Measurements from ENCODE around the gene HECW1.
"Not testable (repeated sequence)": the region's sequence is repeated elsewhere in the genome, so short reads cannot be mapped to it uniquely, and the experiment has no call there.

Gene HECW1

GRCh38 chr7:43484678-43485395, 372.4 kb downstream of the HECW1 start:
- no peak overlapping the region for H3K4me3 Mint-ChIP-seq
- H3K27ac Mint-ChIP-seq, result no peak overlapping the region
- H3K4me1 Mint-ChIP-seq, result peaks cover 44% of the 10 kb centered on the region
- H3K27me3 Mint-ChIP-seq (ENCODE audit: low read depth, poor library complexity), result no peaks in the 10 kb centered on the region
- H3K36me3 Mint-ChIP-seq (ENCODE audit: low read depth), result no peaks in the 10 kb centered on the region
- H3K9me3 Mint-ChIP-seq, result peaks cover 4% of the 10 kb centered on the region
- no peak for DNase-seq
- TF ChIP-seq, protein P1, sequence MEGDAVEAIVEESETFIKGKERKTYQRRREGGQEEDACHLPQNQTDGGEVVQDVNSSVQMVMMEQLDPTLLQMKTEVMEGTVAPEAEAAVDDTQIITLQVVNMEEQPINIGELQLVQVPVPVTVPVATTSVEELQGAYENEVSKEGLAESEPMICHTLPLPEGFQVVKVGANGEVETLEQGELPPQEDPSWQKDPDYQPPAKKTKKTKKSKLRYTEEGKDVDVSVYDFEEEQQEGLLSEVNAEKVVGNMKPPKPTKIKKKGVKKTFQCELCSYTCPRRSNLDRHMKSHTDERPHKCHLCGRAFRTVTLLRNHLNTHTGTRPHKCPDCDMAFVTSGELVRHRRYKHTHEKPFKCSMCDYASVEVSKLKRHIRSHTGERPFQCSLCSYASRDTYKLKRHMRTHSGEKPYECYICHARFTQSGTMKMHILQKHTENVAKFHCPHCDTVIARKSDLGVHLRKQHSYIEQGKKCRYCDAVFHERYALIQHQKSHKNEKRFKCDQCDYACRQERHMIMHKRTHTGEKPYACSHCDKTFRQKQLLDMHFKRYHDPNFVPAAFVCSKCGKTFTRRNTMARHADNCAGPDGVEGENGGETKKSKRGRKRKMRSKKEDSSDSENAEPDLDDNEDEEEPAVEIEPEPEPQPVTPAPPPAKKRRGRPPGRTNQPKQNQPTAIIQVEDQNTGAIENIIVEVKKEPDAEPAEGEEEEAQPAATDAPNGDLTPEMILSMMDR (IDR thresholded peaks at IDR 0.05), result no peak

GRCh38 chr7:43485580-43485979, 373.1 kb downstream of the HECW1 start:
- TF ChIP-seq, protein P1 (IDR thresholded peaks at IDR 0.05), result no peak
- no peak for DNase-seq
- no peaks in the 10 kb centered on the region for H3K27me3 Mint-ChIP-seq (ENCODE audit: low read depth, poor library complexity)
- no peak overlapping the region for H3K4me3 Mint-ChIP-seq
- no peaks in the 10 kb centered on the region for H3K9me3 Mint-ChIP-seq
- H3K36me3 Mint-ChIP-seq (ENCODE audit: low read depth), result no peaks in the 10 kb centered on the region
- no peak overlapping the region for H3K27ac Mint-ChIP-seq
- H3K4me1 Mint-ChIP-seq, result peaks cover 49% of the 10 kb centered on the region

- H3K36me3 Mint-ChIP-seq (ENCODE audit: low read depth); H3K4me3 Mint-ChIP-seq; H3K27ac Mint-ChIP-seq; H3K9me3 Mint-ChIP-seq; DNase-seq; H3K27me3 Mint-ChIP-seq (ENCODE audit: low read depth, poor library complexity): not testable (repeated sequence)
- H3K4me1 Mint-ChIP-seq, result peaks cover 49% of the 10 kb centered on the region
Measured at GRCh38 chr7:43486008-43486407, 373.6 kb downstream of the HECW1 start.

DNA sequence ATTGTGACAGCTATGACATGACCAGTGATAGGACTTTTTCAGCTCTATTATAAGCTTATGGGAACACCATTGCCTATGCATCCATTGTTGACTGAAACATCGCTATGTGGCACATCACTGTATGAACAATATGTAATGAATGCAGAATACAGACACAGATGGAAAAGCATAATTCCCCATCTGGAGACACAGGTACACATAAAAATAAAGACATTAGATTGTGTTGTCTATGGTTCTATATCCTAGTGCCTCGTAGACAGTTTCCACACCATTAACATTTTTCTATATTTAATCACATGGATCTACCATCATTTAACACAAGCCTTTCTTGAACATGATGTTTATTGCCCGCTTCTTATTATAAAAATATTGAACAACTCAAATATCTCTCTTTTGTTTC, 374.2 kb downstream of the HECW1 start:
- peaks cover 49% of the 10 kb centered on the region for H3K4me1 Mint-ChIP-seq
- no peak for DNase-seq
- no peak overlapping the region for H3K4me3 Mint-ChIP-seq
- TF ChIP-seq, protein P1 (IDR thresholded peaks at IDR 0.05), result no peak
- no peaks in the 10 kb centered on the region for H3K36me3 Mint-ChIP-seq (ENCODE audit: low read depth)
- no peaks in the 10 kb centered on the region for H3K27me3 Mint-ChIP-seq (ENCODE audit: low read depth, poor library complexity)
- no peaks in the 10 kb centered on the region for H3K9me3 Mint-ChIP-seq
- no peak overlapping the region for H3K27ac Mint-ChIP-seq

- H3K27ac Mint-ChIP-seq, result peak overlapping the region; percentile 54
- DNase-seq, result no peak
- no peaks in the 10 kb centered on the region for H3K9me3 Mint-ChIP-seq
- TF ChIP-seq, protein P1 (IDR thresholded peaks at IDR 0.05), result no peak
- H3K4me3 Mint-ChIP-seq, result no peak overlapping the region
- H3K4me1 Mint-ChIP-seq, result peaks cover 40% of the 10 kb centered on the region
- no peaks in the 10 kb centered on the region for H3K36me3 Mint-ChIP-seq (ENCODE audit: low read depth)
- no peaks in the 10 kb centered on the region for H3K27me3 Mint-ChIP-seq (ENCODE audit: low read depth, poor library complexity)
Measured at GRCh38 chr7:43487731-43488073, 375.3 kb downstream of the HECW1 start.

DNA sequence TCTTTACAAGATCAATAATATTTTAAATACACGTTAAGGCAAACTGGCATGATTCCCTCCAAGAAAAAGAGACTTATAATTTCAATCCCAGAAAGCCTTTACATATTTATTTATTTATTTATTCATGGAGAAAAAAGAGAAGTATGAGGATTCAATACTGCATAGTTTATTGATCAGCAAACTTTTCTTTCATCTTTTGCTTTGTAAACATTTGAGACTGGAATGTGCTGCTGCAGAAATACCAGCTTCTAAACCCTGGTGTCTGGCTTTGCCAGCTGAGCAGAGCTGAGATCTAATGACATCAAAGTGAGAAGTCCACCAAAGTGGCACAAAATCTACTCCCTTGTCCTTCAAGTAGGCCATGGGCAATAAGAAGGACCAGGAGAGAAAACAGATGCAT, 376.8 kb downstream of the HECW1 start:
- DNase-seq, result no peak
- TF ChIP-seq, protein P1 (IDR thresholded peaks at IDR 0.05), result no peak
- H3K27me3 Mint-ChIP-seq (ENCODE audit: low read depth, poor library complexity), result no peaks in the 10 kb centered on the region
- no peak overlapping the region for H3K4me3 Mint-ChIP-seq
- H3K27ac Mint-ChIP-seq, result no peak overlapping the region
- H3K36me3 Mint-ChIP-seq (ENCODE audit: low read depth), result no peaks in the 10 kb centered on the region
- peaks cover 25% of the 10 kb centered on the region for H3K4me1 Mint-ChIP-seq
- no peaks in the 10 kb centered on the region for H3K9me3 Mint-ChIP-seq
